AG04449 (cell line): ENCODE measurements around the gene FRAS1.
"Not testable (repeated sequence)": the region's sequence is repeated elsewhere in the genome, so short reads cannot be mapped to it uniquely, and the experiment has no call there.

Experiments
- CTCF ChIA-PET: fragments of 350-600 bp; formaldehyde crosslinking; extraction: SDS; loops from one replicate; lab custom pipeline; 2021; ENCODE audit warnings: antibody characterized with exemption; lab: Yijun Ruan, JAX
- POLR2A ChIA-PET: fragments of 400-600, 350-600 bp; formaldehyde crosslinking; extraction: SDS; loops from one replicate; lab custom pipeline; 2020; ENCODE audit warnings: antibody characterized with exemption, inconsistent platforms; lab: Yijun Ruan, JAX
- DNase-seq: peaks from one replicate; pipeline ENCODE4 v3.0.0-alpha.2; 2010; ENCODE audit warnings: low read depth, low spot score
- H3K4me3 ChIP-seq: 2 replicates; pipeline ENCODE4 v1.5.1; 2011; ENCODE audit warnings: low read depth, mild to moderate bottlenecking, control low read depth, low read length
- TF ChIP-seq, protein P1 (sequence below): IDR thresholded peaks from one replicate; pipeline ENCODE4 v1.5.1; 2011; ENCODE audit warnings: mild to moderate bottlenecking, moderate library complexity, low read length, control low read depth, inconsistent platforms; ENCODE audit not compliant: insufficient read depth; ENCODE audit errors: missing control alignments

The FRAS1 gene

DNA sequence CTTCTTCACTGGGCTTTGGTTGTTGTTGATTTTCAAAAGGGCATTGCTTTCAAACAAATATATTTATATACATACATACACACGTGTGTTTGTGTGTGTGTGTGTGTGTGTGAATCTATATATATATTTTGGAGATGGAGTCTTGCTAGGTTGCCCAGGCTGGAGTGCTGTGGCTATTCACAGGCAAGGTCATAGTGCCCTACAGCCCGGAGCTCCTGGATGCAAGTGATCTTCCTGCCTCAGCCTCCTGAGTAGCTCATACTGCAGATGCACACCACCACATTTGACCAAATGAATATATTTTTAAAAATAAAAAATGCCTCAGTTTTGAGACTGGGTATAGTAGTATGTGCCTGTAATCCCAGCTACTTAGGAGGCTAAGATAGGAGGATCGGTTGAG, 34.4 kb downstream of the FRAS1 start:
- ChIA-PET POLR2A (no interaction called here), CTCF (no interaction called here)
- no peak for DNase-seq
- no peak overlapping the region for H3K4me3 ChIP-seq
- TF ChIP-seq, protein P1, sequence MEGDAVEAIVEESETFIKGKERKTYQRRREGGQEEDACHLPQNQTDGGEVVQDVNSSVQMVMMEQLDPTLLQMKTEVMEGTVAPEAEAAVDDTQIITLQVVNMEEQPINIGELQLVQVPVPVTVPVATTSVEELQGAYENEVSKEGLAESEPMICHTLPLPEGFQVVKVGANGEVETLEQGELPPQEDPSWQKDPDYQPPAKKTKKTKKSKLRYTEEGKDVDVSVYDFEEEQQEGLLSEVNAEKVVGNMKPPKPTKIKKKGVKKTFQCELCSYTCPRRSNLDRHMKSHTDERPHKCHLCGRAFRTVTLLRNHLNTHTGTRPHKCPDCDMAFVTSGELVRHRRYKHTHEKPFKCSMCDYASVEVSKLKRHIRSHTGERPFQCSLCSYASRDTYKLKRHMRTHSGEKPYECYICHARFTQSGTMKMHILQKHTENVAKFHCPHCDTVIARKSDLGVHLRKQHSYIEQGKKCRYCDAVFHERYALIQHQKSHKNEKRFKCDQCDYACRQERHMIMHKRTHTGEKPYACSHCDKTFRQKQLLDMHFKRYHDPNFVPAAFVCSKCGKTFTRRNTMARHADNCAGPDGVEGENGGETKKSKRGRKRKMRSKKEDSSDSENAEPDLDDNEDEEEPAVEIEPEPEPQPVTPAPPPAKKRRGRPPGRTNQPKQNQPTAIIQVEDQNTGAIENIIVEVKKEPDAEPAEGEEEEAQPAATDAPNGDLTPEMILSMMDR, result no peak

DNA sequence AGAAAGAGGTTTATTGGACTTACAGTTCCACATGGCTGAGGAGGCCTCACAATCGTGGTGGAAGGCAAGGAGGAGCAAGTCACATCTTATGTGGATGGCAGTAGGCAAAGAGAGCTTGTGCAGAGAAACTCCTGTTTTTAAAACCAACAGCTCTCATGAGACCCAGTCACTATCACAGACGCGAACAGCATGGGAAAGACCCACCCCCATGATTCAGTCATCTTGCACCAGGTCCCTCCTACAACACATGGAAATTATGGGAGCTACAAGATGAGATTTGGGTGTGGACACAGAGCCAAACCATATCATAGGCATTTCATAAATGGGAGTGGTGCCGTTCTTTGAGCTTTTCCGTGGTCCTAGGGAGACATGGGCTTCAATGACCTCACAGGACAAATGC, 35.2 kb downstream of the FRAS1 start:
- DNase-seq, POLR2A ChIA-PET, H3K4me3 ChIP-seq: not testable (repeated sequence)
- CTCF ChIA-PET, result interaction anchor here (0.8 kb wide), 1 partner anchor 33 kb away, joined by 3 read pairs; no protein-coding TSS in a partner anchor

DNA sequence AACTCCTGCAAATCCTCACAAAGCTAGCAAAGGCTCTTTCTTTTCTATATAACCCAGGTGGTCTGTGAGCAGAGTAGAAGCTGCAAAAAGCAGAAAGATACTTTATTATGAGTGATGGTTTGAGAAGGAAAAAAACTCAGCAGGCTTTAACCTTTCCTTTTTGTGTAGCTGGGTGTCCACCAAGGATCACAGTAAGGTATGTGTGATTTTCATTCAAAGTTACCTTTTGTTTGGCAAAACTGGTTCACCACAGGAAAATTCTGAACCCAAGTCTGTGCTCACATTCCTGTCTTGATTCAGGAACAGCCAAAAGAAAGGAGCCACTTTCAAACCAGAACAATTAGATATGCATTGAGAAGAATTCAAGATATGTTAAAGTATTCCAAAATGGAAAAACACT, 35.7 kb downstream of the FRAS1 start:
- no peak overlapping the region for H3K4me3 ChIP-seq
- POLR2A ChIA-PET, result no interaction called here
- CTCF ChIA-PET, result interaction anchor here (0.8 kb wide), 1 partner anchor 34 kb away, joined by 3 read pairs; no protein-coding TSS in a partner anchor
- TF ChIP-seq, protein P1, result no peak
- DNase-seq, result no peak

DNA sequence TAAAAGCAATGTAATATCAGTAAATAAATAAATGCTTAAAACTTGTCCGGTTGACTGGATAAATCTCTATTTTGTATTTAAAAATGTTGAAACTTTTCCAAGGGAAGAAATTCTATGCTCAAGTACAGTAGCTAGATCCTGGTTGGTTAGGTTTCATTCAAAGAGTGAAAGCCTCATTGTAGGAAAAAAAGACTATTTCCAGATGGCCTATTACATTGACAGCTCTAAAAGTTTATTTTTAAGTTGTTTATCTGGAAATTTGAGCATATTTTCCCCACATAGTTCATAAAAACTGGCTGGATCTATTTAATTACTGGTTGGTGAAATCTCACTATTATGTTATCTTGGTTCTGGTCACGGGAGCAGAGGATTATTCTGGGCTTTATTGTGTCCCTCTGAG, 38.0 kb downstream of the FRAS1 start:
- no peak for DNase-seq
- TF ChIP-seq, protein P1, result no peak
- CTCF ChIA-PET, result no interaction called here
- H3K4me3 ChIP-seq, result no peak overlapping the region
- POLR2A ChIA-PET, result no interaction called here

DNA sequence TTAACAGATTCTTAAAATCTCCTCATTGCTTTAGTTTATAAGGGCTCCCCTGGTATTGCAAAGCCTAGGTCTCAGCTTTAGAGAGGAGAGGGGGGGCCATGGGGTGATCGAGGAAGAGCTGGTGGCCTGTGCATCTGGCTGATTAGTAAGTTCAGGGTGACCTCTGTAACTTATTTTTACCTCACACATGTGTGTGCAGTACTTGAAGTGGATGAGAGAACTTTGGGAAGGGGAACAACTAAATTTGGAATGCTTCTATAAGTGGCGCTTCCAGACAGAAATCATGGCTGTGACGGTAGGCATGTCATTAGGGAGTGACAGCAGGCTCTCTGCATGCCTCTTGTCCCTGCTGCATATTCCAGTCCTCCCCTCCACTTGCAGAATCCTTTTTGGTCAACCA, 41.9 kb downstream of the FRAS1 start:
- TF ChIP-seq, protein P1, result no peak
- POLR2A ChIA-PET, result no interaction called here
- CTCF ChIA-PET, result no interaction called here
- no peak for DNase-seq
- no peak overlapping the region for H3K4me3 ChIP-seq

DNA sequence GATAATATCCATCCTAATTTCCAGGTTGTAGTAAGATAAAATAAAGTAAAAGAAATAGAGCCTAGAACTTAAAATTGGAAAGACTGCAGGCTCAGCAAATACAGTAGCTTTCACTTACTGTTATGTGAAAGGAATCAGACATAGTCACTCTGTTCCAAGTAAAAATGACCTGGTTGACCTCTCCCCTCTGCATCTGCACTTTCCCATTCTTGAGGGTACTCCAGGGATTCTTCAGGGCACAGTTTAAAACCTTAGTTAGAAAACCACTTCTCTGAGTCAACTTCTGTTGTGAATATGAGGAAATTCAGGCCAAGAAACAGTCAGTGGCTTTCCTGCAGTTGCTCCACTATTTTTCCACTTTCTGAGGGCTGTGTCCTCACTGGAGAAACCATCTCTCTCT, 42.9 kb downstream of the FRAS1 start:
- POLR2A ChIA-PET, result no interaction called here
- no peak overlapping the region for H3K4me3 ChIP-seq
- TF ChIP-seq, protein P1, result no peak
- no peak for DNase-seq
- CTCF ChIA-PET, result no interaction called here

DNA sequence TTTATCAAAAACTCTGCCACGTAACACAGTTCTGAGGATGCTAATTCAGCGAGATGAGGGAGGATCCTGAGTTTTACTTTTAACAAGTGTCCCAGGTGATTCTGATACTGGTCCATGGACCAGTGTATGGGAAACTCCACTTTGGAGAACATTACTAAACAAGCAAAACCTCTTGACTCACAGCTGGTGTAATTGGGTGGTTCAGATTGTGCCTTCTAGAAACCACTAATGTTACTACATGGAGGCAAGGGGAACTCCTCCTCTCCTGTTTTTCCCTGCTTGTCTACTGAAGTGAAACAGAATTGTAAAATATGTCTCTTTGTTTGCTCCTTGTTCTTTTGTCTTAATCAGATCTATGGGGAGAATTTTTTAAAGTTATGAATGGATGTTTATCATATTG, 62.6 kb downstream of the FRAS1 start:
- TF ChIP-seq, protein P1, result no peak
- CTCF ChIA-PET, result no interaction called here
- POLR2A ChIA-PET, result no interaction called here
- DNase-seq, result no peak
- no peak overlapping the region for H3K4me3 ChIP-seq
